ENCODE measurements around the gene C1orf141. TPM values are rescaled to one million over a fixed set of nuclear protein-coding genes. Genes with fewer than 3 reads are reported as not detected.
"Not testable (repeated sequence)": the region's sequence is repeated elsewhere in the genome, so short reads cannot be mapped to it uniquely, and the experiment has no call there.

The C1orf141 gene
- total RNA-seq, 2 experiments from 2014 or later, result not detected

- Histone ChIP-seq H3K9me3 (ENCODE audit: control insufficient read depth in 1 of 2, insufficient read depth in 1 of 2, low read length in 2 of 2) (no peaks in the 10 kb centered on the region), H3K4me1 (ENCODE audit: insufficient read depth, low read length) (peaks cover 9% of the 10 kb centered on the region), H3K27ac (ENCODE audit: low read depth in 1 of 2, low read length in 2 of 2) (no peak overlapping the region), H3K27me3 (ENCODE audit: control insufficient read depth in 1 of 2, insufficient read depth in 2 of 2, low read length in 2 of 2) (no peaks in the 10 kb centered on the region), H3K4me3 (ENCODE audit: low read length) (no peak overlapping the region), H3K36me3 (ENCODE audit: insufficient read depth, low read length) (no peaks in the 10 kb centered on the region)
- no peaks in the 10 kb centered on the region for H3K27me3 Mint-ChIP-seq
- no peaks in the 10 kb centered on the region for H3K36me3 Mint-ChIP-seq (ENCODE audit: low read depth)
- no peaks in the 10 kb centered on the region for H3K9me3 Mint-ChIP-seq
- intact Hi-C loops (cut with DNase I, micrococcal nuclease), result loop anchor here (1.0 to 10.0 kb wide), 3 partner anchors 67 to 291 kb away; partner anchors contain the start of gene SERBP1 (in 1 of the 2)
- ATAC-seq (ENCODE audit: poor library complexity), result no peak
- CTCF ChIA-PET, result interaction anchor here (0.7 to 3.4 kb wide), 3 partner anchors 19 to 69 kb away, joined by 3 to 24 read pairs (median 3); no protein-coding TSS in a partner anchor
- DNase-seq, result no peak
- POLR2A ChIA-PET, result interaction anchor here (0.6 to 3.0 kb wide), 5 partner anchors 27 to 491 kb away, joined by 3 to 18 read pairs (median 4); partner anchors contain the start of gene SLC35D1
- peak overlapping the region; percentile 70 for H3K27ac Mint-ChIP-seq
- TF ChIP-seq CTCF (IDR thresholded peaks at IDR 0.05), result no peak
- H3K4me3 Mint-ChIP-seq, result peak overlapping the region; percentile 2
- peaks cover 52% of the 10 kb centered on the region for H3K4me1 Mint-ChIP-seq (ENCODE audit: low read depth)
These were observed 9.2 kb upstream of the C1orf141 start for GRCh38 chr1:67143966-67144365.

- Mint-ChIP-seq H3K4me3 (peak overlapping the region; percentile 8), H3K4me1 (ENCODE audit: low read depth) (peaks cover 46% of the 10 kb centered on the region), H3K36me3 (ENCODE audit: low read depth) (no peaks in the 10 kb centered on the region), H3K27me3 (no peaks in the 10 kb centered on the region), H3K27ac (peak overlapping the region; percentile 70), H3K9me3 (no peaks in the 10 kb centered on the region)
- Histone ChIP-seq H3K4me1 (ENCODE audit: insufficient read depth, low read length) (peaks cover 4% of the 10 kb centered on the region), H3K27me3 (ENCODE audit: control insufficient read depth in 1 of 2, insufficient read depth in 2 of 2, low read length in 2 of 2) (no peaks in the 10 kb centered on the region), H3K27ac (ENCODE audit: low read depth in 1 of 2, low read length in 2 of 2) (no peak overlapping the region), H3K9me3 (ENCODE audit: control insufficient read depth in 1 of 2, insufficient read depth in 1 of 2, low read length in 2 of 2) (no peaks in the 10 kb centered on the region), H3K4me3 (ENCODE audit: low read length) (no peak overlapping the region), H3K36me3 (ENCODE audit: insufficient read depth, low read length) (no peaks in the 10 kb centered on the region)
- DNase-seq (peak in 3 of 14 experiments; percentile 28 to 59 (median 30)), ATAC-seq (ENCODE audit: poor library complexity) (peak; percentile 92)
- intact Hi-C loops (cut with DNase I, micrococcal nuclease), result loop anchor here (2.0 to 10.0 kb wide), 2 partner anchors 90 to 292 kb away; partner anchors contain the start of gene SERBP1 (in 1 of the 2)
- no peak for TF ChIP-seq CTCF (IDR thresholded peaks at IDR 0.05)
- ChIA-PET CTCF (interaction anchor here (3.4 kb wide), 1 partner anchor 70 kb away, joined by 24 read pairs; no protein-coding TSS in a partner anchor), POLR2A (interaction anchor here (1.8 kb wide), 1 partner anchor 89 kb away, joined by 12 read pairs; the partner anchor contains the start of gene SLC35D1)
These were observed 8.2 kb upstream of the C1orf141 start for GRCh38 chr1:67142931-67143330.

- Mint-ChIP-seq H3K27ac (peak overlapping the region; percentile 45), H3K4me3 (peak overlapping the region; percentile 4), H3K4me1 (ENCODE audit: low read depth) (peaks cover 43% of the 10 kb centered on the region)
- POLR2A ChIA-PET, result interaction anchor here (0.6 to 1.8 kb wide), 3 partner anchors 70 to 141 kb away, joined by 3 to 12 read pairs (median 4); partner anchors contain the start of gene SLC35D1
- CTCF ChIA-PET; ATAC-seq (ENCODE audit: poor library complexity); H3K36me3 Mint-ChIP-seq (ENCODE audit: low read depth); H3K4me3 ChIP-seq (ENCODE audit: low read length); H3K27ac ChIP-seq (ENCODE audit: low read depth in 1 of 2, low read length in 2 of 2); H3K9me3 Mint-ChIP-seq; DNase-seq; H3K27me3 Mint-ChIP-seq; H3K9me3 ChIP-seq (ENCODE audit: control insufficient read depth in 1 of 2, insufficient read depth in 1 of 2, low read length in 2 of 2); H3K36me3 ChIP-seq (ENCODE audit: insufficient read depth, low read length); H3K4me1 ChIP-seq (ENCODE audit: insufficient read depth, low read length); H3K27me3 ChIP-seq (ENCODE audit: control insufficient read depth in 1 of 2, insufficient read depth in 2 of 2, low read length in 2 of 2): not testable (repeated sequence)
- intact Hi-C loops (cut with DNase I, micrococcal nuclease), result loop anchor here (2.0 to 10.0 kb wide), 2 partner anchors 89 to 293 kb away; partner anchors contain the start of gene SERBP1 (in 1 of the 2)
These were observed 7.1 kb upstream of the C1orf141 start for GRCh38 chr1:67141832-67142231.
